H1 (cell line): ENCODE results near the gene CRYGN. TPM values are rescaled to one million over a fixed set of nuclear protein-coding genes. Genes with fewer than 3 reads are reported as not detected.

Experiments used
- CTCF ChIA-PET: fragments of 300-600 bp; sonication (Branson Sonifier 250); formaldehyde crosslinking; loops from one replicate; lab custom pipeline; 2021; ENCODE audit not compliant: partially characterized antibody; lab: Charles Lee
- POLR2A ChIA-PET: fragments of 300-600 bp; sonication (Branson Sonifier 250); formaldehyde crosslinking; loops from one replicate; lab custom pipeline; 2021; ENCODE audit warnings: inconsistent platforms; ENCODE audit not compliant: partially characterized antibody; lab: Charles Lee
- DNase-seq, 2 experiments: peaks; one replicate each; pipeline versions ENCODE4 v3.0.0 to v3.0.0-alpha.2; 2010 to 2022; ENCODE audit warnings: low spot score in 2 of 2, low read depth in 1 of 2, mixed read lengths in 1 of 2
- FAIRE-seq: peaks from 2 replicates; lab custom pipeline; 2011; peaks lifted over from hg19 to GRCh38; lab: Jason Lieb, UNC
- H2AFZ ChIP-seq: 2 replicates; pipeline ENCODE4 v1.8.1; 2012; ENCODE audit warnings: low read length, inconsistent platforms
- H2AK5ac ChIP-seq: 2 replicates; pipeline ENCODE4 v1.6.1; 2013; ENCODE audit warnings: low read depth, low read length
- H2BK120ac ChIP-seq: replicated peaks from 2 replicates; pipeline ENCODE3; 2013; ENCODE audit warnings: low read depth, low read length, inconsistent platforms
- H2BK12ac ChIP-seq: 2 replicates; pipeline ENCODE4 v1.6.1; 2013; ENCODE audit warnings: low read depth, low read length
- H2BK15ac ChIP-seq: 2 replicates; pipeline ENCODE4 v1.6.1; 2013; ENCODE audit warnings: low read length
- H2BK20ac ChIP-seq: 2 replicates; pipeline ENCODE4 v1.6.1; 2013; ENCODE audit warnings: low read length
- H2BK5ac ChIP-seq: 2 replicates; pipeline ENCODE4 v1.6.1; 2013; ENCODE audit warnings: low read depth, low read length
- H3K14ac ChIP-seq: 2 replicates; pipeline ENCODE4 v1.6.1; 2013; ENCODE audit warnings: inconsistent platforms; ENCODE audit not compliant: insufficient read length
- H3K18ac ChIP-seq: 2 replicates; pipeline ENCODE4 v1.6.1; 2013; ENCODE audit warnings: low read length; ENCODE audit errors: extremely low read depth
- H3K23ac ChIP-seq: 2 replicates; pipeline ENCODE4 v1.6.1; 2013; ENCODE audit warnings: inconsistent platforms; ENCODE audit not compliant: insufficient read length
- H3K23me2 ChIP-seq: 2 replicates; pipeline ENCODE4 v1.6.1; 2013; ENCODE audit warnings: low read depth, low read length
- H3K27ac ChIP-seq: 2 replicates; pipeline ENCODE4 v1.6.1; 2011; ENCODE audit warnings: low read depth, low read length, inconsistent platforms
- H3K27me3 ChIP-seq, 4 experiments: replicated peaks in 1 of 4; 1 replicate in 1 of 4; 2 replicates in 3 of 4; pipeline versions ENCODE4 v1.6.1 to v1.8.1; 2011 to 2013; ENCODE audit warnings: low read length in 3 of 4, mild to moderate bottlenecking in 3 of 4, inconsistent platforms in 2 of 4, mixed read lengths in 2 of 4, moderate library complexity in 1 of 4; ENCODE audit not compliant: control insufficient read depth in 3 of 4, insufficient read depth in 3 of 4; ENCODE audit errors: extremely low read depth in 1 of 4
- H3K36me3 ChIP-seq, 4 experiments: 2 replicates each; pipeline versions ENCODE4 v1.6.1 to v1.8.1; 2011 to 2013; ENCODE audit warnings: mild to moderate bottlenecking in 4 of 4, low read length in 3 of 4, moderate library complexity in 2 of 4, control low read depth in 1 of 4, inconsistent platforms in 1 of 4; ENCODE audit not compliant: insufficient read depth in 4 of 4, control insufficient read depth in 2 of 4
- H3K4ac ChIP-seq: replicated peaks from 2 replicates; pipeline ENCODE3; 2013; ENCODE audit warnings: low read length, low read depth, mixed read lengths, inconsistent platforms; ENCODE audit not compliant: insufficient read length
- H3K4me1 ChIP-seq, 4 experiments: replicated peaks in 1 of 4; 1 replicate in 1 of 4; 2 replicates in 3 of 4; pipeline versions ENCODE4 v1.6.1 to v1.8.1; 2011 to 2013; ENCODE audit warnings: low read length in 3 of 4, inconsistent platforms in 2 of 4, mixed read lengths in 1 of 4; ENCODE audit not compliant: insufficient read depth in 4 of 4, control insufficient read depth in 3 of 4
- H3K4me2 ChIP-seq, 2 experiments: 2 replicates each; pipeline versions ENCODE4 v1.6.1 to v1.8.1; 2011 to 2013; ENCODE audit warnings: low read depth in 2 of 2, low read length in 2 of 2, control low read depth in 1 of 2, inconsistent platforms in 1 of 2, mild to moderate bottlenecking in 1 of 2; ENCODE audit not compliant: insufficient read depth in 1 of 2
- H3K4me3 ChIP-seq, 4 experiments: fragments of 200-600, 300-600 bp in 1 of 4; sonication (generic), shearing (Covaris generic), sonication (Bioruptor Twin) in 1 of 4; 2 replicates each; pipeline versions ENCODE4 v1.5.1 to v1.8.1; 2011 to 2016; ENCODE audit warnings: low read length in 4 of 4, low read depth in 3 of 4, control low read depth in 2 of 4, inconsistent platforms in 2 of 4, mild to moderate bottlenecking in 2 of 4, mixed read lengths in 1 of 4, moderate library complexity in 1 of 4; ENCODE audit not compliant: insufficient read depth in 2 of 4; ENCODE audit errors: extremely low read depth in 1 of 4
- H3K56ac ChIP-seq: replicated peaks from 2 replicates; pipeline ENCODE3; 2013; ENCODE audit warnings: low read depth, mild to moderate bottlenecking, mixed read lengths, low read length, inconsistent platforms; ENCODE audit not compliant: insufficient read length
- H3K79me1 ChIP-seq: 2 replicates; pipeline ENCODE4 v1.6.1; 2013; ENCODE audit warnings: low read depth, low read length, control low read depth
- H3K79me2 ChIP-seq, 2 experiments: 2 replicates each; pipeline versions ENCODE4 v1.6.1 to v1.8.1; 2012 to 2013; ENCODE audit warnings: low read length in 2 of 2, mild to moderate bottlenecking in 2 of 2, inconsistent platforms in 1 of 2; ENCODE audit not compliant: insufficient read depth in 2 of 2, control insufficient read depth in 1 of 2
- H3K9ac ChIP-seq, 4 experiments: replicated peaks in 1 of 4; 1 replicate in 1 of 4; 2 replicates in 3 of 4; pipeline versions ENCODE4 v1.6.1 to v1.8.1; 2011 to 2013; ENCODE audit warnings: low read depth in 3 of 4, low read length in 3 of 4, control low read depth in 2 of 4, mild to moderate bottlenecking in 2 of 4, moderate library complexity in 2 of 4, inconsistent platforms in 1 of 4; ENCODE audit errors: extremely low read depth in 1 of 4
- H3K9me3 ChIP-seq, 2 experiments: 2 replicates each; pipeline versions ENCODE4 v1.6.1 to v1.8.1; 2012 to 2013; ENCODE audit warnings: mild to moderate bottlenecking in 2 of 2, moderate library complexity in 2 of 2, control low read depth in 1 of 2, inconsistent platforms in 1 of 2, low read depth in 1 of 2, low read length in 1 of 2, mixed read lengths in 1 of 2; ENCODE audit not compliant: insufficient read depth in 2 of 2
- H4K20me1 ChIP-seq, 2 experiments: replicated peaks in 1 of 2; 2 replicates each; pipeline versions ENCODE3 to v1.8.1; 2011 to 2013; ENCODE audit warnings: inconsistent platforms in 2 of 2, low read length in 2 of 2, mild to moderate bottlenecking in 1 of 2; ENCODE audit not compliant: insufficient read depth in 2 of 2, control insufficient read depth in 1 of 2
- H4K5ac ChIP-seq: 2 replicates; pipeline ENCODE4 v1.6.1; 2013; ENCODE audit warnings: low read length, low read depth, mixed read lengths, inconsistent platforms; ENCODE audit not compliant: insufficient read length
- H4K8ac ChIP-seq: 2 replicates; pipeline ENCODE4 v1.8.0; 2013; ENCODE audit warnings: mild to moderate bottlenecking, moderate library complexity, low read length, inconsistent platforms; ENCODE audit not compliant: insufficient read depth; ENCODE audit errors: extremely low read depth
- H4K91ac ChIP-seq: replicated peaks from 2 replicates; pipeline ENCODE3; 2013; ENCODE audit warnings: low read length, mixed read lengths, inconsistent platforms; ENCODE audit not compliant: insufficient read length
- GABPA ChIP-seq: IDR thresholded peaks from 2 replicates; pipeline ENCODE4 v1.6.1; 2011; ENCODE audit warnings: mild to moderate bottlenecking, low read length, moderate library complexity, borderline replicate concordance; ENCODE audit not compliant: insufficient read depth
- HDAC2 ChIP-seq, 2 experiments: fragments of 300-600 bp in 1 of 2; sonication (generic) in 1 of 2; IDR thresholded peaks; 2 replicates each; pipeline ENCODE4 v1.6.1; 2011 to 2012; ENCODE audit warnings: low read depth in 2 of 2, low read length in 2 of 2, mild to moderate bottlenecking in 2 of 2, moderate library complexity in 2 of 2, borderline replicate concordance in 1 of 2, inconsistent platforms in 1 of 2
- HDAC6 ChIP-seq: IDR thresholded peaks from one replicate; pipeline ENCODE4 v1.7.1; 2012; ENCODE audit warnings: low read depth, mild to moderate bottlenecking, inconsistent platforms, low read length, moderate library complexity
- MAFK ChIP-seq: IDR thresholded peaks from 2 replicates; pipeline ENCODE4 v1.6.1; 2012; ENCODE audit warnings: low read depth, mild to moderate bottlenecking, improper control_type of control experiment, low read length
- RAD21 ChIP-seq, 2 experiments: IDR thresholded peaks in 1 of 2; conservative IDR thresholded peaks in 1 of 2; 2 replicates each; pipeline ENCODE4 v1.6.1; 2011; ENCODE audit warnings: low read depth in 2 of 2, low read length in 2 of 2, improper control_type of control experiment in 1 of 2, inconsistent platforms in 1 of 2, mild to moderate bottlenecking in 1 of 2, moderate library complexity in 1 of 2
- SIN3A ChIP-seq, 2 experiments: IDR thresholded peaks in 1 of 2; conservative IDR thresholded peaks in 1 of 2; 2 replicates each; pipeline ENCODE4 v1.6.1; 2011 to 2012; ENCODE audit warnings: low read length in 2 of 2, improper control_type of control experiment in 1 of 2, low read depth in 1 of 2, mild to moderate bottlenecking in 1 of 2
- WGBS, 2 experiments: shearing (Covaris generic) in 1 of 2; methylation state at CpG; one replicate each; pipeline versions ENCODE4 v1.1.6 to v1.1.7; 2013 to 2015; ENCODE audit warnings: low lambda C conversion rate in 2 of 2, mixed read lengths in 2 of 2, inconsistent platforms in 1 of 2, low coverage in 1 of 2, missing lambda C conversion rate in 1 of 2; ENCODE audit not compliant: insufficient replicate concordance in 2 of 2, insufficient coverage in 1 of 2, insufficient read length in 1 of 2; ENCODE audit errors: extremely low coverage in 1 of 2, missing lambda C conversion rate in 1 of 2; 5-methylcytosine and 5-hydroxymethylcytosine counted together
- polyA plus RNA-seq, 7 experiments: library from polyadenylated mRNA; depleted of rRNA in 3 of 7; stranded (reverse) in 5 of 7; unstranded in 2 of 7; fragments of >200 nt in 5 of 7; fragments of 200-250 nt in 2 of 7; gene quantifications; 1 replicate in 5 of 7; 2 replicates in 1 of 7; 4 replicates in 1 of 7; pipeline versions ENCODE4 v1.2.1 to v1.2.3, GENCODE V29; 2011 to 2013; ENCODE audit warnings: missing spikeins in 2 of 7, mixed read lengths in 2 of 7
- total RNA-seq: library from RNA; stranded (reverse); fragmentation: NEBNext Ultra II Directional; extraction: Animal tissue kit (Norgen Biotek cat#: 25700); gene quantifications from 2 replicates; pipeline ENCODE4 v1.2.1, GENCODE V29; 2021
- TF ChIP-seq, protein P1 (sequence below): IDR thresholded peaks from 2 replicates; pipeline ENCODE4 v1.6.1; 2012; ENCODE audit warnings: inconsistent platforms
- TF ChIP-seq, protein P2 (sequence below): IDR thresholded peaks from 2 replicates; pipeline ENCODE4 v1.6.1; 2011; ENCODE audit warnings: low read length, improper control_type of control experiment

Gene CRYGN
- total and polyA plus RNA-seq, 2 of the 8 experiments (the other 6 are each of a cell fraction or from before 2014, with no cell fraction given), result 0.98 to 1.6 TPM

DNA sequence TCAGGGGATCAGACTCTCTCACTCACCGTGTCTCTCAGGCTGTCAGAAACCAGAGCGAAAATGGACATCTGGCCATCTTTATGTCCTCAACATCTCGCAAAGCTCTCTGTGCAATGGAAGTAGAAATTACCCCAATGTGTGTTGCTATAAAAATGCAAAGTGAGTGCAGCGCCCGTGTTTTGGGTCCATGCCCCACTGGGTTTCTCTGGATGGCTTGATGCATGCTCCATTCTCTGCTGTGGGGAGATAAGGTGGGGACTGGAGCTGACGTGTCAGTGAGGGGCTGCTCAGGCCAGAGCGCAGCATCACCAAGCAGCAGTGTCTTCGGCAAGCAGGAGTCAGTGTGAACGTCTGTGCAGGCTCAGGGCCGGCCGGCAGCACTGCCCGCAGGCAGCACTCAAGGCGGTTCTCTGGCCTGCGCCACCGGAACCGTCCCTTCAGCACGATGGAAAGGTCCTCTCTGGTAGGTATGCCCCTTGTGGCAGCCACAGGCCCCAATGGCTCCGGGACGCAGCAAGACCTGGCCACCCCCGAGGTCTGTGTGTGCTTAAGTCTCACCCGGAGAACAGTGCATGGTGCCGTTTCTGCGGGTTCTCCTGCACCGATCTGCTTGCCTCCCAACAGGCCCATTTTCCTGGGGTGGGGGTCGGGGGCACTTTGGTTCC is 60.3 kb downstream of the CRYGN start:
- no peak overlapping the region for H3K56ac ChIP-seq
- DNase-seq (no peak), FAIRE-seq (no peak)
- no peak overlapping the region for H3K9ac ChIP-seq
- no peak overlapping the region for H4K5ac ChIP-seq
- 0 out of 2 replicates have a peak overlapping the region, but pooled peaks have one; percentile 10 for H2BK15ac ChIP-seq
- no peak overlapping the region for H2BK120ac ChIP-seq
- no peak overlapping the region for H4K91ac ChIP-seq
- no peaks in the 10 kb centered on the region for H3K9me3 ChIP-seq
- WGBS, 2 experiments, result 88% methylated on average over 25 of the region's 25 CpGs; no CpG with 5 or more reads in 1 of the 2 experiments
- peak overlapping the region; percentile 32; the same call in 1 of the 2 replicates for H3K18ac ChIP-seq
- H4K20me1 ChIP-seq, result peaks cover 0 to 2% of the 10 kb centered on the region in 2 experiments
- peaks cover 8 to 24% (median 21%) of the 10 kb centered on the region in 4 experiments for H3K27me3 ChIP-seq
- peaks cover 0 to 30% (median 8%) of the 10 kb centered on the region in 4 experiments; a peak in 6 of 7 replicates for H3K4me1 ChIP-seq
- peaks cover 0 to 13% (median under 1%) of the 10 kb centered on the region in 4 experiments; a peak in 3 of 8 replicates for H3K36me3 ChIP-seq
- no peak overlapping the region for H3K14ac ChIP-seq
- no peak overlapping the region for H3K23ac ChIP-seq
- H2AFZ ChIP-seq, result no peak overlapping the region
- no peak overlapping the region for H2AK5ac ChIP-seq
- H2BK12ac ChIP-seq, result peak overlapping the region; percentile 12; the same call in 1 of the 2 replicates
- H3K4ac ChIP-seq, result no peak overlapping the region
- H2BK20ac ChIP-seq, result no peak overlapping the region
- POLR2A ChIA-PET, result interaction anchor here (0.6 to 1.2 kb wide), 3 partner anchors 39 to 83 kb away, joined by 3 read pairs; partner anchors contain the start of gene NUB1
- H2BK5ac ChIP-seq, result no peak overlapping the region
- no peak overlapping the region for H3K27ac ChIP-seq
- H3K23me2 ChIP-seq, result peaks cover 14% of the 10 kb centered on the region; the same call in 1 of the 2 replicates
- H3K4me2 ChIP-seq, result no peak overlapping the region
- H3K79me1 ChIP-seq, result no peaks in the 10 kb centered on the region
- H3K4me3 ChIP-seq, result no peak overlapping the region
- CTCF ChIA-PET, result interaction anchor here (0.6 to 16.9 kb wide), 8 partner anchors 11 to 406 kb away, joined by 3 to 185 read pairs (median 4); no protein-coding TSS in a partner anchor
- H3K79me2 ChIP-seq, result no peaks in the 10 kb centered on the region
- no peak overlapping the region for H4K8ac ChIP-seq
- TF ChIP-seq MAFK (no peak), HDAC2 (IDR thresholded peaks at IDR 0.05; ENCODE audit: borderline replicate concordance in 1 of 2, low read depth in 2 of 2, low read length in 2 of 2) (no peak), GABPA (peak; percentile 19; the same call in 1 of the 2 replicates), RAD21 (IDR thresholded peaks at IDR 0.05 in 1 of 2, conservative IDR thresholded peaks at IDR 0.05 in 1 of 2; ENCODE audit: low read depth in 2 of 2, low read length in 2 of 2) (peak in 1 of 2 experiments; percentile 14; a peak in 1 of 4 replicates), HDAC6 (no peak), SIN3A (conservative IDR thresholded peaks at IDR 0.05 in 1 of 2, IDR thresholded peaks at IDR 0.05 in 1 of 2; ENCODE audit: low read depth in 1 of 2, low read length in 2 of 2) (no peak)
- TF ChIP-seq, protein P1, sequence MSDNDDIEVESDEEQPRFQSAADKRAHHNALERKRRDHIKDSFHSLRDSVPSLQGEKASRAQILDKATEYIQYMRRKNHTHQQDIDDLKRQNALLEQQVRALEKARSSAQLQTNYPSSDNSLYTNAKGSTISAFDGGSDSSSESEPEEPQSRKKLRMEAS, result no peak
- TF ChIP-seq, protein P2, sequence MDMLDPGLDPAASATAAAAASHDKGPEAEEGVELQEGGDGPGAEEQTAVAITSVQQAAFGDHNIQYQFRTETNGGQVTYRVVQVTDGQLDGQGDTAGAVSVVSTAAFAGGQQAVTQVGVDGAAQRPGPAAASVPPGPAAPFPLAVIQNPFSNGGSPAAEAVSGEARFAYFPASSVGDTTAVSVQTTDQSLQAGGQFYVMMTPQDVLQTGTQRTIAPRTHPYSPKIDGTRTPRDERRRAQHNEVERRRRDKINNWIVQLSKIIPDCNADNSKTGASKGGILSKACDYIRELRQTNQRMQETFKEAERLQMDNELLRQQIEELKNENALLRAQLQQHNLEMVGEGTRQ, result no peak
